Cardiac fibroblast (primary cell): Measurements from ENCODE around the gene ORAI1.
A peak's percentile ranks its signal among the peaks of the same experiment; 100 is the strongest.

Source experiments
- DNase-seq, 2 donors: peaks; one replicate each; pipeline versions ENCODE4 v3.0.0 to v3.0.0-alpha.2; 2010; ENCODE audit warnings: low read depth in 2 of 2
- H3K4me3 ChIP-seq, 2 donors: replicated peaks in 1 of 2; 1 replicate in 1 of 2; 2 replicates in 1 of 2; pipeline ENCODE4 v1.5.1; 2011; ENCODE audit warnings: low read depth in 2 of 2, low read length in 2 of 2, mild to moderate bottlenecking in 2 of 2, moderate library complexity in 1 of 2
- TF ChIP-seq, protein P1 (sequence below): IDR thresholded peaks from one replicate; pipeline ENCODE4 v1.5.1; 2011; ENCODE audit warnings: low read depth, mild to moderate bottlenecking, low read length, inconsistent platforms

Gene ORAI1

DNA sequence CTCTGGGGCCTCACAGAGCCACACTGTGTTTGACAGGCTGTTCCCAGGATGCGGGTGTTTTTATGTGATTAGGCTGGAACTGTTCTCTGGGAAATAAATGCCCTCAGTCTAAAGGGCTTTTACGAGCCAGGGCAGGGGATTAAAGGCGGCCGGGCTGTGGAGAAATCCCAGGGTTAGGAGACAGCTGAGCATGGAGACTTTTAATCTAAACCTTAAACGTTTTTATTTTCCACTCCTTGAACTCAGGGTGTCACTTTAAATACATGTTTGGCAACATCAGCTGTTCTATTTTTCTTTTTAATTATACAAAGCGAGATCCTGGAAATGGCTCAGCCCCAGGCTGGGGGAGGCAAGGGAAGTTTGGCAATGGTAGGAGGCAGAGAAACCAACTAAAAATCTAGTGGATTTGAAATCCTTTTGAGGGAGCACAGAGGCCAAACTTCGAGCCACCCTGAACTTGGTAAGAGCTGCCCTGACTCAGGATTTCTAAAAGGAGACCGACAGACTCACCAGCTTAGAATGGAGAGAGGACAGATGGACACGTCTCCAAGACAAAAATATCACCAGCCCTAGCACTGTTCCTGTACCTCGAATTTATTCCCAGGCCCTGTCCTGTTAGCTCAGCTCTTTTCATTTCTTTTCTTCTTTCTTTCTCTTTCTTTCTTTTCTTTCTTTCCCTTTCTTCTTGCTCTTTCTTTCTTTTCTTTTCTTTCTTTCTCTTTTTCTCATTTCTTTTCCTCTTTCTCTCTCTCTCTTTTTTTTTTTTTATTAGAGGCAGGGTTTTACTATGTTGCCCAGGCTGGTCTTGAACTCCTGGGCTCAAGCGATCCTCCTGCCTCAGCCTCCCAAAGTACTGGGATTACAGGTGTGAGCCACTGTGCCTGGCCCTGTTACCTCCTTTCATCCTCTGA is 15.8 kb upstream of the ORAI1 start:
- peak; percentile 55 to 56 for DNase-seq
- TF ChIP-seq, protein P1, sequence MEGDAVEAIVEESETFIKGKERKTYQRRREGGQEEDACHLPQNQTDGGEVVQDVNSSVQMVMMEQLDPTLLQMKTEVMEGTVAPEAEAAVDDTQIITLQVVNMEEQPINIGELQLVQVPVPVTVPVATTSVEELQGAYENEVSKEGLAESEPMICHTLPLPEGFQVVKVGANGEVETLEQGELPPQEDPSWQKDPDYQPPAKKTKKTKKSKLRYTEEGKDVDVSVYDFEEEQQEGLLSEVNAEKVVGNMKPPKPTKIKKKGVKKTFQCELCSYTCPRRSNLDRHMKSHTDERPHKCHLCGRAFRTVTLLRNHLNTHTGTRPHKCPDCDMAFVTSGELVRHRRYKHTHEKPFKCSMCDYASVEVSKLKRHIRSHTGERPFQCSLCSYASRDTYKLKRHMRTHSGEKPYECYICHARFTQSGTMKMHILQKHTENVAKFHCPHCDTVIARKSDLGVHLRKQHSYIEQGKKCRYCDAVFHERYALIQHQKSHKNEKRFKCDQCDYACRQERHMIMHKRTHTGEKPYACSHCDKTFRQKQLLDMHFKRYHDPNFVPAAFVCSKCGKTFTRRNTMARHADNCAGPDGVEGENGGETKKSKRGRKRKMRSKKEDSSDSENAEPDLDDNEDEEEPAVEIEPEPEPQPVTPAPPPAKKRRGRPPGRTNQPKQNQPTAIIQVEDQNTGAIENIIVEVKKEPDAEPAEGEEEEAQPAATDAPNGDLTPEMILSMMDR: no peak
- no peak overlapping the region for H3K4me3 ChIP-seq

DNA sequence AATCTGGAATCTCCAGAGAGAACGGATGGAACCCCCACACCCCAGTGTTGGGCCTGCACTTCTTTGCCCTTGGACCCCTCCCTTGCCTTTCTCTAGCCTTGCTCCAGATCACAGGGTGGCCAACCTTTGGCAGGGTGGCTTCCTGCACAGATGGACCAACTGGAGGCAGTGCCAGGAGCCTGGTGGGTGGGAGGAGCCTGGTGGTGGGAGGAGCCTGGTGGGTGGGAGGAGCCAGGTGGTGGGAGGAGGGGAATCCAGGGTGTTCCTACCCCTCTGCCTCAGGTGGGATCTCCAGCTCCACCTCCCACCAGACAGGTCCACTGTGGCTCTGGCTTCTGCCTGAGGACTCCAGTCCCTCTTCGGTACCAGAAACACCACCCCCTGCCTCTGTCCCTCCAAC is 15.0 kb upstream of the ORAI1 start:
- TF ChIP-seq, protein P1: no peak
- H3K4me3 ChIP-seq: no peak overlapping the region
- no peak for DNase-seq

DNA sequence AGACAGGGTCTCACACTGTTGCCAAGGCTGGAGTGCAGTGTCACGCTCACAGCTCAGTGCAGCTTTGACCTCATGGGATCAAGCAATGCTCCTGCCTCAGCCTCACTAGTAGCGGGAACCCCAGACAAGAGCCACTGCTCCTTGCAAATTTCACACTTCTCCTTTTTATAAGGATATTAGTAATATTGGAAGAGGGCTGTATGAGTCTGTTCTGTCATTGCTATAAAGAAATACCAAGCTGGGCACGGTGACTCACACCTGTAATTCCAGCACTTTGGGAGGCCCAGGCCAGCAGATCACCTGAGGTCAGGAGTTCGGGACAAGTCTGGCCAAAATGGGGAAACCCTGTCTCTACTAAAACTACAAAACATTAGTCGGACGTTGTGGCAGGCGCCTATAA is 12.9 kb upstream of the ORAI1 start:
- TF ChIP-seq, protein P1: no peak
- no peak for DNase-seq
- no peak overlapping the region for H3K4me3 ChIP-seq

DNA sequence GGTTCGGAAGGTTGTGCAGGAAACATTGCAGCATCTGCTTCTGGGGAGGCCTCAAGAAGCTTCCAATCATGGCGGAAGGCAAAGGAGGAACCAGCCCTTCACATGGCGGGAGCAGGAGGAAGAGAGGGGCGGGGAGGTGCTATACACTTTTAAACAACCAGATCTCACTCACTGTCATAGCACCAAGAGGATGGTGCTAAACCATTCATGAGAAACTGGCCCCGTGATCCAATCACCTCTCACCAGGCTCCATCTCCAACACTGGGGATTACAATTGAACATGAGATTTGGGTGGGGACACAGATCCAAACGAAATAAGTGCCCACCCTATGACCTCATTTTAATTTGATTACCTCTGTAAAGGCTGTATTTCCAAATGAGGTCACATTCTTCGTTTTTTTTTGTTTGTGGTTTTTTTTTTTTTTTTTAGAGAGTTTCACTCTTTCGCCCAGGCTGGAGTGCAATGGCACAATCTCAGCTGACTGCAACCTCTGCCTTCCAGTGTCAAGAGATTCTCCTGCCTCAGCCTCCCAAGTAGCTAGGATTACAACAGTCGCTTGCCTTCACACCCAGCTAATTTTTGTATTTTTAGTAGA is 11.4 kb upstream of the ORAI1 start:
- H3K4me3 ChIP-seq: no peak overlapping the region
- TF ChIP-seq, protein P1: no peak
- no peak for DNase-seq

DNA sequence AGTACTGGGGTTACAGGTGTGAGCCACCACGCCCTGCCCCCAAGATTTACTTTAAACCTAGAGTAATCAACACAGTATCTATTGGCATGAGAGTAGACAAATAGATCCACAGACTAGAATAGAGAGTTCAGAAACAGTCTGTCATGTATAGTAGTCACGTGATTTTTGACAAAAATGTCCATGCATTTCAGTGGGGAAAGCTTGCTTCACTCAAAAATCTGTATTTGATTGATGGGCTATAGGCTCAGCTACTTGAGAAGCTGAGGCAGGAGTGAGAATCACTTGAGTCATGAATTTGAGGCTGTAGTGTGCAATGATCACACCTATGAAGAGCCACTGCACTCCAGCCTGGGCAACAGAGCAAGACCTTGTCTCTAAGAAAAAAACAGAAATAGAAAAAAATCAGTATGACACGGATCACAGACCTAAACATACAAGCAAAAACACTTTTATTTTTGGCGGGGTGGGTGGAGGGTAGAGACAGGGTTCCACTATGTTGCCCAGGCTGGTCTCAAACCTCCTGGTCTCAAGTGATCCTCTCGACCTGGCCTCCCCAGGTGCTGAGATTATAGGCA is 7.6 kb upstream of the ORAI1 start:
- no peak for DNase-seq
- TF ChIP-seq, protein P1: no peak
- no peak overlapping the region for H3K4me3 ChIP-seq

DNA sequence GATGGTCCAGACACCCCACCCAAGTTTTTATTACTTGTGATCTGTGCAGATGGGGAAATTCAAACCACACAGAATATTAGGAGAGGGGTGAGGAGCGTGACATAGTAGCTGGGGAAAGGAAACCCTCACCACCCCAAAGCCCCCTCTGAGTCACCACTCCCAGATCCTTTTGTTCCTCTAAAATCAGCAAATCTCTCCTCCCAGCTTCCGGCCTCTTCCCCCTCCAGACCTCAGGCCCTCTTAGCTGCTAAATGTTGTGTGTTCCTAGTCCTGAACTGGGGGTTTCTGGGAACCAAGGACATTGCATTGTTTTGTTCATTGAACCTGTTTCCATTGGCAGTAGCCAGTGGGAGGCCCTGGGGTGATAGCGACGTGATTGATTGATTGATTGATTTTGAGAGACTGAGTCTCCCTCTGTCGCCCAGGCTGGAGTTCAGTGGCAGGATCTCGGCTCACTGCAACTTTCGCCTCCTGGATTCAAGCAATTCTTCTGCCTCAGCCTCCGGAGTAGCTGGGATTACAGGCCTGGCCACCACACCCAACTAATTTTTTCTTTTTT is 5.9 kb upstream of the ORAI1 start:
- TF ChIP-seq, protein P1: no peak
- no peak for DNase-seq
- H3K4me3 ChIP-seq: no peak overlapping the region
